Activated CD4-positive, alpha-beta memory T cell treated with anti-CD3 and anti-CD28 coated beads for 36 hours (primary cell): ENCODE results near the gene ABCA13. TPM values are rescaled to one million over a fixed set of nuclear protein-coding genes. Genes with fewer than 3 reads are reported as not detected.

Source experiments
- CTCF ChIA-PET: fragments of 350-600 bp; sonication (Branson Sonifier 250); formaldehyde crosslinking; loops from one replicate; lab custom pipeline; 2021; ENCODE audit warnings: antibody characterized with exemption, inconsistent platforms; lab: Charles Lee
- POLR2A ChIA-PET: fragments of 350-600 bp; sonication (Branson Sonifier 250); formaldehyde crosslinking; loops from one replicate; lab custom pipeline; 2021; ENCODE audit warnings: antibody characterized with exemption; lab: Charles Lee
- DNase-seq: peaks from one replicate; pipeline ENCODE4 v3.0.0-alpha.2; 2020
- H3K27ac Mint-ChIP-seq: one replicate; pipeline ENCODE4 v1.8.0; 2021; ENCODE audit warnings: mixed read lengths
- H3K27me3 Mint-ChIP-seq: one replicate; pipeline ENCODE4 v1.8.0; 2021; ENCODE audit warnings: mixed read lengths
- H3K36me3 Mint-ChIP-seq: one replicate; pipeline ENCODE4 v1.8.0; 2021; ENCODE audit warnings: mixed read lengths
- H3K4me1 Mint-ChIP-seq: one replicate; pipeline ENCODE4 v1.8.0; 2021; ENCODE audit warnings: low read depth, mixed read lengths
- H3K4me3 Mint-ChIP-seq: one replicate; pipeline ENCODE4 v1.8.0; 2021; ENCODE audit warnings: mild to moderate bottlenecking, mixed read lengths
- H3K9me3 Mint-ChIP-seq: one replicate; pipeline ENCODE4 v1.8.0; 2021; ENCODE audit warnings: mixed read lengths
- intact Hi-C: fragments of 100-400 bp; cut with micrococcal nuclease; formaldehyde crosslinking; loops from one replicate; pipeline ENCODE4 v1.15.1; 2023
- total RNA-seq, 2 experiments: library from RNA; stranded (reverse); gene quantifications; one replicate each; pipeline ENCODE4 v1.2.3, GENCODE V29; 2021

ABCA13 gene
- total RNA-seq, 2 experiments from 2014 or later, result not detected

- Mint-ChIP-seq H3K4me3 (no peak overlapping the region), H3K4me1 (no peaks in the 10 kb centered on the region), H3K36me3 (no peaks in the 10 kb centered on the region), H3K27ac (no peak overlapping the region), H3K27me3 (peaks cover 2% of the 10 kb centered on the region), H3K9me3 (no peaks in the 10 kb centered on the region)
- POLR2A ChIA-PET, result no interaction called here
- no peak for DNase-seq
- CTCF ChIA-PET, result no interaction called here
- intact Hi-C loops, result no loop called here
These were observed 121.7 kb downstream of the ABCA13 start for GRCh38 chr7:48292949-48293348.

GRCh38 chr7:48295296-48295971, 124.2 kb downstream of the ABCA13 start:
- no peak overlapping the region for H3K27ac Mint-ChIP-seq
- DNase-seq, result no peak
- no peaks in the 10 kb centered on the region for H3K36me3 Mint-ChIP-seq
- H3K9me3 Mint-ChIP-seq, result no peaks in the 10 kb centered on the region
- CTCF ChIA-PET, result no interaction called here
- POLR2A ChIA-PET, result no interaction called here
- intact Hi-C loops, result loop anchor here (5.0 kb wide), 1 partner anchor 303 kb away; no protein-coding TSS in a partner anchor
- no peak overlapping the region for H3K4me3 Mint-ChIP-seq
- peaks cover 9% of the 10 kb centered on the region for H3K4me1 Mint-ChIP-seq
- H3K27me3 Mint-ChIP-seq, result peaks cover 2% of the 10 kb centered on the region

GRCh38 chr7:48296966-48297365, 125.7 kb downstream of the ABCA13 start:
- Mint-ChIP-seq H3K4me3 (no peak overlapping the region), H3K9me3 (no peaks in the 10 kb centered on the region), H3K4me1 (peaks cover 9% of the 10 kb centered on the region), H3K27ac (no peak overlapping the region), H3K27me3 (peaks cover 2% of the 10 kb centered on the region), H3K36me3 (no peaks in the 10 kb centered on the region)
- intact Hi-C loops, result loop anchor here (5.0 kb wide), 1 partner anchor 305 kb away; no protein-coding TSS in a partner anchor
- DNase-seq, result no peak
- POLR2A ChIA-PET, result no interaction called here
- CTCF ChIA-PET, result no interaction called here

- Mint-ChIP-seq H3K27ac (no peak overlapping the region), H3K36me3 (no peaks in the 10 kb centered on the region), H3K4me1 (peaks cover 9% of the 10 kb centered on the region), H3K9me3 (no peaks in the 10 kb centered on the region), H3K27me3 (peaks cover 2% of the 10 kb centered on the region), H3K4me3 (no peak overlapping the region)
- DNase-seq, result peak; percentile 59
- CTCF ChIA-PET, result interaction anchor here (0.6 to 1.8 kb wide), 8 partner anchors 18 to 1295 kb away, joined by 3 to 8 read pairs (median 4); no protein-coding TSS in a partner anchor
- POLR2A ChIA-PET, result interaction anchor here (0.6 to 1.1 kb wide), 3 partner anchors 19 to 215 kb away, joined by 3 to 4 read pairs (median 3); no protein-coding TSS in a partner anchor
- intact Hi-C loops, result loop anchor here (1.0 to 5.0 kb wide), 5 partner anchors 43 to 1770 kb away; no protein-coding TSS in a partner anchor
These were observed 127.5 kb downstream of the ABCA13 start for GRCh38 chr7:48298779-48299178.

- ChIA-PET POLR2A (no interaction called here), CTCF (interaction anchor here (0.6 to 1.8 kb wide), 8 partner anchors 13 to 1294 kb away, joined by 3 to 8 read pairs (median 3); no protein-coding TSS in a partner anchor)
- intact Hi-C loops, result loop anchor here (1.0 to 5.0 kb wide), 5 partner anchors 44 to 1769 kb away; no protein-coding TSS in a partner anchor
- Mint-ChIP-seq H3K9me3 (no peaks in the 10 kb centered on the region), H3K36me3 (no peaks in the 10 kb centered on the region), H3K4me3 (no peak overlapping the region), H3K27me3 (peaks cover 2% of the 10 kb centered on the region), H3K4me1 (peaks cover 9% of the 10 kb centered on the region), H3K27ac (no peak overlapping the region)
- peak; percentile 68 for DNase-seq
These were observed 128.4 kb downstream of the ABCA13 start for GRCh38 chr7:48299580-48300169.

GRCh38 chr7:48300301-48300700, 129.0 kb downstream of the ABCA13 start:
- POLR2A ChIA-PET, result no interaction called here
- Mint-ChIP-seq H3K27me3 (peaks cover 5% of the 10 kb centered on the region), H3K9me3 (no peaks in the 10 kb centered on the region), H3K4me3 (no peak overlapping the region), H3K36me3 (no peaks in the 10 kb centered on the region), H3K27ac (no peak overlapping the region), H3K4me1 (peaks cover 9% of the 10 kb centered on the region)
- CTCF ChIA-PET, result interaction anchor here (1.3 to 1.8 kb wide), 3 partner anchors 12 to 170 kb away, joined by 3 to 8 read pairs (median 4); no protein-coding TSS in a partner anchor
- no peak for DNase-seq
- intact Hi-C loops, result no loop called here

- no peaks in the 10 kb centered on the region for H3K9me3 Mint-ChIP-seq
- intact Hi-C loops, result no loop called here
- no peak overlapping the region for H3K4me3 Mint-ChIP-seq
- no peaks in the 10 kb centered on the region for H3K36me3 Mint-ChIP-seq
- no peak for DNase-seq
- H3K27me3 Mint-ChIP-seq, result peaks cover 7% of the 10 kb centered on the region
- ChIA-PET POLR2A (no interaction called here), CTCF (interaction anchor here (1.8 kb wide), 1 partner anchor 11 kb away, joined by 3 read pairs; no protein-coding TSS in a partner anchor)
- H3K4me1 Mint-ChIP-seq, result peaks cover 9% of the 10 kb centered on the region
- no peak overlapping the region for H3K27ac Mint-ChIP-seq
These were observed 129.9 kb downstream of the ABCA13 start for GRCh38 chr7:48301201-48301600.

- intact Hi-C loops, result no loop called here
- no peak for DNase-seq
- Mint-ChIP-seq H3K4me3 (no peak overlapping the region), H3K9me3 (no peaks in the 10 kb centered on the region), H3K27ac (no peak overlapping the region), H3K36me3 (no peaks in the 10 kb centered on the region), H3K4me1 (no peaks in the 10 kb centered on the region), H3K27me3 (peaks cover 5% of the 10 kb centered on the region)
- POLR2A ChIA-PET, result no interaction called here
- CTCF ChIA-PET, result no interaction called here
These were observed 133.4 kb downstream of the ABCA13 start for GRCh38 chr7:48304641-48305040.

- Mint-ChIP-seq H3K4me1 (no peaks in the 10 kb centered on the region), H3K27ac (no peak overlapping the region), H3K27me3 (peaks cover 5% of the 10 kb centered on the region), H3K36me3 (no peaks in the 10 kb centered on the region), H3K9me3 (no peaks in the 10 kb centered on the region), H3K4me3 (no peak overlapping the region)
- intact Hi-C loops, result no loop called here
- ChIA-PET CTCF (no interaction called here), POLR2A (no interaction called here)
- DNase-seq, result no peak
These were observed 134.4 kb downstream of the ABCA13 start for GRCh38 chr7:48305661-48306060.

GRCh38 chr7:48307041-48307714, 135.9 kb downstream of the ABCA13 start:
- no peak overlapping the region for H3K27ac Mint-ChIP-seq
- H3K27me3 Mint-ChIP-seq, result peaks cover 5% of the 10 kb centered on the region
- intact Hi-C loops, result no loop called here
- ChIA-PET CTCF (no interaction called here), POLR2A (no interaction called here)
- no peaks in the 10 kb centered on the region for H3K4me1 Mint-ChIP-seq
- H3K36me3 Mint-ChIP-seq, result no peaks in the 10 kb centered on the region
- DNase-seq, result no peak
- H3K4me3 Mint-ChIP-seq, result no peak overlapping the region
- no peaks in the 10 kb centered on the region for H3K9me3 Mint-ChIP-seq

GRCh38 chr7:48309720-48310119, 138.5 kb downstream of the ABCA13 start:
- intact Hi-C loops, result no loop called here

GRCh38 chr7:48311464-48312100, 140.3 kb downstream of the ABCA13 start:
- no peak for DNase-seq
- Mint-ChIP-seq H3K27me3 (no peaks in the 10 kb centered on the region), H3K9me3 (no peaks in the 10 kb centered on the region), H3K4me3 (no peak overlapping the region), H3K27ac (no peak overlapping the region), H3K36me3 (no peaks in the 10 kb centered on the region), H3K4me1 (no peaks in the 10 kb centered on the region)
- ChIA-PET POLR2A (no interaction called here), CTCF (no interaction called here)
- intact Hi-C loops, result no loop called here

More at GRCh38 chr7:48309720-48310119, 138.5 kb downstream of the ABCA13 start:
- no peak for DNase-seq
- no peaks in the 10 kb centered on the region for H3K36me3 Mint-ChIP-seq
- no peaks in the 10 kb centered on the region for H3K4me1 Mint-ChIP-seq
- ChIA-PET CTCF (no interaction called here), POLR2A (no interaction called here)
- no peak overlapping the region for H3K4me3 Mint-ChIP-seq
- no peaks in the 10 kb centered on the region for H3K9me3 Mint-ChIP-seq
- peaks cover 5% of the 10 kb centered on the region for H3K27me3 Mint-ChIP-seq
- H3K27ac Mint-ChIP-seq, result no peak overlapping the region
